GM23338 (cell line): ENCODE data around the gene EFTUD2. TPM values are rescaled to one million over a fixed set of nuclear protein-coding genes. Genes with fewer than 3 reads are reported as not detected.

ENCODE experiments used
- ATAC-seq: fragments of 200-7000 bp; cut with Tn5 transposase; 3 replicates; pipeline ENCODE4 v1.9.1; 2020
- DNase-seq: peaks from one replicate; pipeline ENCODE4 v3.0.0-alpha.2; 2015; ENCODE audit warnings: low spot score
- H2AFZ ChIP-seq: fragments of 200-600 bp; sonication (generic); 2 replicates; pipeline ENCODE4 v1.8.0; 2016; ENCODE audit warnings: antibody characterized with exemption, mild to moderate bottlenecking, moderate library complexity
- H3F3A ChIP-seq: fragments of 200-600 bp; sonication (generic); replicated peaks from 2 replicates; pipeline ENCODE4 v1.8.0; 2017; ENCODE audit warnings: antibody characterized with exemption, mixed run types, low read depth
- H3K27ac ChIP-seq: fragments of 200-600 bp; sonication (generic); 2 replicates; pipeline ENCODE4 v1.6.1; 2016; ENCODE audit warnings: low read depth
- H3K27me3 ChIP-seq: fragments of 200-600 bp; sonication (generic); 2 replicates; pipeline ENCODE4 v1.8.0; 2016; ENCODE audit warnings: mild to moderate bottlenecking, mixed run types, moderate library complexity; ENCODE audit not compliant: insufficient read depth
- H3K36me3 ChIP-seq: fragments of 200-600 bp; sonication (generic); 2 replicates; pipeline ENCODE4 v1.8.0; 2016; ENCODE audit warnings: mild to moderate bottlenecking; ENCODE audit not compliant: insufficient read depth
- H3K4me1 ChIP-seq: fragments of 200-600 bp; sonication (generic); 2 replicates; pipeline ENCODE4 v1.8.0; 2016; ENCODE audit warnings: mild to moderate bottlenecking, moderate library complexity; ENCODE audit not compliant: insufficient read depth
- H3K4me2 ChIP-seq: fragments of 200-600 bp; sonication (generic); 2 replicates; pipeline ENCODE4 v1.7.1; 2017; ENCODE audit warnings: mixed run types
- H3K4me3 ChIP-seq: fragments of 200-600 bp; sonication (generic); 2 replicates; pipeline ENCODE4 v1.6.1; 2016; ENCODE audit warnings: mixed run types
- H3K79me2 ChIP-seq: fragments of 200-600 bp; sonication (generic); replicated peaks from 2 replicates; pipeline ENCODE4 v1.8.0; 2017; ENCODE audit warnings: mild to moderate bottlenecking; ENCODE audit not compliant: insufficient read depth
- H3K9me2 ChIP-seq: fragments of 200-600 bp; sonication (generic); 2 replicates; pipeline ENCODE4 v1.8.0; 2017; ENCODE audit not compliant: insufficient read depth
- H4K20me1 ChIP-seq: fragments of 200-600 bp; sonication (generic); replicated peaks from 2 replicates; pipeline ENCODE4 v1.8.0; 2017; ENCODE audit warnings: mild to moderate bottlenecking; ENCODE audit not compliant: insufficient read depth
- H3K27ac Mint-ChIP-seq: 2 replicates; pipeline ENCODE4 v1.8.0; 2020; ENCODE audit warnings: inconsistent platforms, mild to moderate bottlenecking, moderate library complexity, mixed read lengths
- H3K27me3 Mint-ChIP-seq: 3 replicates; pipeline ENCODE4 v1.8.0; 2022; ENCODE audit warnings: low read depth, mild to moderate bottlenecking, moderate library complexity, mixed read lengths, inconsistent platforms; ENCODE audit not compliant: insufficient read depth, poor library complexity
- H3K36me3 Mint-ChIP-seq: 3 replicates; pipeline ENCODE4 v1.8.0; 2021; ENCODE audit warnings: low read depth, mild to moderate bottlenecking, inconsistent platforms, moderate library complexity, mixed read lengths
- H3K4me1 Mint-ChIP-seq: 3 replicates; pipeline ENCODE4 v1.8.0; 2020; ENCODE audit warnings: mild to moderate bottlenecking, inconsistent platforms, mixed read lengths
- H3K4me3 Mint-ChIP-seq: 3 replicates; pipeline ENCODE4 v1.8.0; 2021; ENCODE audit warnings: moderate library complexity, mild to moderate bottlenecking, inconsistent platforms, mixed read lengths
- H3K9me3 Mint-ChIP-seq: 3 replicates; pipeline ENCODE4 v1.8.0; 2020; ENCODE audit warnings: moderate library complexity, mild to moderate bottlenecking, inconsistent platforms, mixed read lengths
- CREB1 ChIP-seq: fragments of 250-450 bp; sonication (Bioruptor Pico); IDR thresholded peaks from 2 replicates; pipeline ENCODE4 v1.5.0; 2020; ENCODE audit warnings: low read depth, mild to moderate bottlenecking, moderate library complexity
- EZH2 ChIP-seq: fragments of 200-600 bp; sonication (generic); IDR thresholded peaks from one replicate; pipeline ENCODE4 v1.8.0; 2017; ENCODE audit warnings: antibody characterized with exemption, mild to moderate bottlenecking, low read depth; ENCODE audit not compliant: unreplicated experiment
- EZH2phosphoT487 ChIP-seq: fragments of 200-600 bp; sonication (generic); IDR thresholded peaks from one replicate; pipeline ENCODE4 v1.8.1; 2018; ENCODE audit warnings: antibody characterized with exemption; ENCODE audit not compliant: unreplicated experiment
- JUNB ChIP-seq: IDR thresholded peaks from one replicate; pipeline ENCODE4 v1.6.1; 2016; ENCODE audit warnings: antibody characterized with exemption; ENCODE audit not compliant: unreplicated experiment
- NANOG ChIP-seq: IDR thresholded peaks from 2 replicates; pipeline ENCODE4 v1.6.1; 2016; ENCODE audit warnings: antibody characterized with exemption, borderline replicate concordance
- POLR2AphosphoS5 ChIP-seq: IDR thresholded peaks from 2 replicates; pipeline ENCODE4 v1.6.1; 2016; ENCODE audit warnings: antibody characterized with exemption, low read depth
- STAT1 ChIP-seq: IDR thresholded peaks from one replicate; pipeline ENCODE4 v1.6.1; 2016; ENCODE audit warnings: antibody characterized with exemption; ENCODE audit not compliant: unreplicated experiment
- ZNF114 ChIP-seq: fragments of 250-450 bp; sonication (Bioruptor Pico); IDR thresholded peaks from 2 replicates; pipeline ENCODE4 v1.5.0; 2020; ENCODE audit warnings: mild to moderate bottlenecking, moderate library complexity
- ZNF331 ChIP-seq: fragments of 250-450 bp; sonication (Bioruptor Pico); IDR thresholded peaks from 2 replicates; pipeline ENCODE4 v1.5.0; 2020; ENCODE audit warnings: low read depth, mild to moderate bottlenecking, moderate library complexity
- polyA plus RNA-seq: library from polyadenylated mRNA; unstranded; fragments of >200 nt; fragmentation: Nextera tagmentation; extraction: Ambion mirVana; gene quantifications from 2 replicates; pipeline ENCODE4 v1.2.1, GENCODE V29; 2016
- total RNA-seq: library from RNA; depleted of rRNA; stranded (reverse); fragments of >200 nt; shearing (Covaris generic); gene quantifications from 2 replicates; pipeline ENCODE4 v1.2.3, GENCODE V29; 2014
- TF ChIP-seq, protein P1 (sequence below), 2 experiments: fragments of 200-600 bp in 1 of 2; sonication (generic) in 1 of 2; conservative IDR thresholded peaks; 2 replicates each; pipeline versions ENCODE4 v1.5.1 to v1.6.1; 2016 to 2017; ENCODE audit warnings: antibody characterized with exemption in 2 of 2, low read depth in 2 of 2, mild to moderate bottlenecking in 2 of 2, moderate library complexity in 1 of 2
- TF ChIP-seq, protein P2 (sequence below): IDR thresholded peaks from one replicate; pipeline ENCODE4 v1.6.1; 2018; ENCODE audit warnings: antibody characterized with exemption; ENCODE audit not compliant: unreplicated experiment

Gene EFTUD2
- total and polyA plus RNA-seq, 2 experiments from 2014 or later, result 61.6 to 196 TPM

DNA sequence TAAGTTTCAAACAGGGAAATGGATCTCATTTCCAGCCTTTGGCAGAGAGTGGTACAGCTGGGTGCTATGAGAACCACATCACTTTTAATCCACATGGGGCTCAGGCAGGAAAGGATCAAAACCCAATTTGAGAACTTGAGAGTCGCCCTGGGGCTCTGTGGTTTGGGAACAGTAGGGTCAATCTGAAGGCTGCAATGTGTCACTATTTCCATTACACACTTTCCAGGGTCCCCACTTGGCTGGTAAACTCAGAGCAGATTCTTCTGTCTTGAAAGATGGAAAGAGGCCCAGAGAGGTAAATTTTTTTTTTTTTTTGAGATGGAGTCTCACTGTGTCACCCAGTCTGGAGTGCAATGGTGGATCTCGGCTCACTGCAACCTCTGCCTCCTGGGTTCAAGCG, 58.3 kb downstream of the EFTUD2 start:
- Histone ChIP-seq H3K27me3 (no peaks in the 10 kb centered on the region), H3K36me3 (no peaks in the 10 kb centered on the region), H3K4me3 (no peak overlapping the region), H3K9me2 (no peaks in the 10 kb centered on the region), H3K79me2 (no peaks in the 10 kb centered on the region), H3K27ac (no peak overlapping the region), H4K20me1 (no peaks in the 10 kb centered on the region), H3K4me2 (no peak overlapping the region), H2AFZ (no peak overlapping the region), H3K4me1 (peaks cover 30% of the 10 kb centered on the region), H3F3A (peaks cover 8% of the 10 kb centered on the region; the same call in 1 of the 2 replicates)
- no peaks in the 10 kb centered on the region for H3K9me3 Mint-ChIP-seq
- no peak for TF ChIP-seq POLR2AphosphoS5
- no peak for TF ChIP-seq ZNF331 (CRISPR knock-in tag)
- TF ChIP-seq CREB1 (CRISPR knock-in tag), result no peak
- TF ChIP-seq STAT1, result no peak
- TF ChIP-seq JUNB, result no peak
- TF ChIP-seq, protein P1, sequence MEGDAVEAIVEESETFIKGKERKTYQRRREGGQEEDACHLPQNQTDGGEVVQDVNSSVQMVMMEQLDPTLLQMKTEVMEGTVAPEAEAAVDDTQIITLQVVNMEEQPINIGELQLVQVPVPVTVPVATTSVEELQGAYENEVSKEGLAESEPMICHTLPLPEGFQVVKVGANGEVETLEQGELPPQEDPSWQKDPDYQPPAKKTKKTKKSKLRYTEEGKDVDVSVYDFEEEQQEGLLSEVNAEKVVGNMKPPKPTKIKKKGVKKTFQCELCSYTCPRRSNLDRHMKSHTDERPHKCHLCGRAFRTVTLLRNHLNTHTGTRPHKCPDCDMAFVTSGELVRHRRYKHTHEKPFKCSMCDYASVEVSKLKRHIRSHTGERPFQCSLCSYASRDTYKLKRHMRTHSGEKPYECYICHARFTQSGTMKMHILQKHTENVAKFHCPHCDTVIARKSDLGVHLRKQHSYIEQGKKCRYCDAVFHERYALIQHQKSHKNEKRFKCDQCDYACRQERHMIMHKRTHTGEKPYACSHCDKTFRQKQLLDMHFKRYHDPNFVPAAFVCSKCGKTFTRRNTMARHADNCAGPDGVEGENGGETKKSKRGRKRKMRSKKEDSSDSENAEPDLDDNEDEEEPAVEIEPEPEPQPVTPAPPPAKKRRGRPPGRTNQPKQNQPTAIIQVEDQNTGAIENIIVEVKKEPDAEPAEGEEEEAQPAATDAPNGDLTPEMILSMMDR (conservative IDR thresholded peaks at IDR 0.05; ENCODE audit: low read depth in 2 of 2), result no peak
- TF ChIP-seq, protein P2, sequence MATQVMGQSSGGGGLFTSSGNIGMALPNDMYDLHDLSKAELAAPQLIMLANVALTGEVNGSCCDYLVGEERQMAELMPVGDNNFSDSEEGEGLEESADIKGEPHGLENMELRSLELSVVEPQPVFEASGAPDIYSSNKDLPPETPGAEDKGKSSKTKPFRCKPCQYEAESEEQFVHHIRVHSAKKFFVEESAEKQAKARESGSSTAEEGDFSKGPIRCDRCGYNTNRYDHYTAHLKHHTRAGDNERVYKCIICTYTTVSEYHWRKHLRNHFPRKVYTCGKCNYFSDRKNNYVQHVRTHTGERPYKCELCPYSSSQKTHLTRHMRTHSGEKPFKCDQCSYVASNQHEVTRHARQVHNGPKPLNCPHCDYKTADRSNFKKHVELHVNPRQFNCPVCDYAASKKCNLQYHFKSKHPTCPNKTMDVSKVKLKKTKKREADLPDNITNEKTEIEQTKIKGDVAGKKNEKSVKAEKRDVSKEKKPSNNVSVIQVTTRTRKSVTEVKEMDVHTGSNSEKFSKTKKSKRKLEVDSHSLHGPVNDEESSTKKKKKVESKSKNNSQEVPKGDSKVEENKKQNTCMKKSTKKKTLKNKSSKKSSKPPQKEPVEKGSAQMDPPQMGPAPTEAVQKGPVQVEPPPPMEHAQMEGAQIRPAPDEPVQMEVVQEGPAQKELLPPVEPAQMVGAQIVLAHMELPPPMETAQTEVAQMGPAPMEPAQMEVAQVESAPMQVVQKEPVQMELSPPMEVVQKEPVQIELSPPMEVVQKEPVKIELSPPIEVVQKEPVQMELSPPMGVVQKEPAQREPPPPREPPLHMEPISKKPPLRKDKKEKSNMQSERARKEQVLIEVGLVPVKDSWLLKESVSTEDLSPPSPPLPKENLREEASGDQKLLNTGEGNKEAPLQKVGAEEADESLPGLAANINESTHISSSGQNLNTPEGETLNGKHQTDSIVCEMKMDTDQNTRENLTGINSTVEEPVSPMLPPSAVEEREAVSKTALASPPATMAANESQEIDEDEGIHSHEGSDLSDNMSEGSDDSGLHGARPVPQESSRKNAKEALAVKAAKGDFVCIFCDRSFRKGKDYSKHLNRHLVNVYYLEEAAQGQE, result no peak
- no peak for TF ChIP-seq EZH2phosphoT487
- TF ChIP-seq EZH2, result no peak
- DNase-seq (no peak), ATAC-seq (no peak)
- H3K27ac Mint-ChIP-seq, result no peak overlapping the region
- H3K27me3 Mint-ChIP-seq, result peaks cover 10% of the 10 kb centered on the region
- no peak overlapping the region for H3K4me3 Mint-ChIP-seq
- peaks cover 25% of the 10 kb centered on the region for H3K4me1 Mint-ChIP-seq
- no peaks in the 10 kb centered on the region for H3K36me3 Mint-ChIP-seq

DNA sequence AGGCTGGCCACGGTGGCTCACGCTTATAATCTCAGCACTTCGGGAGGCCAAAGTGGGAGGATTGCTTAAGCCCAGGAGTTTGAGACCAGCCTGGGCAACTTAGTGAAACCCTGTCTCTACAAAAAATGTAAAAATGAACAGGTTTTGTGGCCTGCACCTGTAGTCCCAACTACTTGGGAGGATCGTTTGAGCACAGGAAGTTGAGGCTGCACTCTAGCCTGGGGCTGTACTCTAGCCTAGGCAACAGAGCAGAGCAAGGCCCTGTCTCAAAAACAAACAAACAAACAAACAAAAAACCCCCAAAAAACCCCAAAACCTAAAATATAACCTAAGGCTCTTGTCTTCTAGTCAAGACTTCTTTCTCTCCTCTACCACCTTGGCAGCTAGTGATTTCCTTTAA, 59.0 kb downstream of the EFTUD2 start:
- Histone ChIP-seq H3K79me2 (no peaks in the 10 kb centered on the region), H4K20me1 (no peaks in the 10 kb centered on the region), H2AFZ (no peak overlapping the region), H3K4me2 (no peak overlapping the region), H3F3A (peaks cover 8% of the 10 kb centered on the region; the same call in 1 of the 2 replicates), H3K36me3 (no peaks in the 10 kb centered on the region), H3K4me3 (no peak overlapping the region), H3K27me3 (no peaks in the 10 kb centered on the region), H3K9me2 (no peaks in the 10 kb centered on the region), H3K27ac (no peak overlapping the region), H3K4me1 (peaks cover 30% of the 10 kb centered on the region)
- H3K9me3 Mint-ChIP-seq, result no peaks in the 10 kb centered on the region
- no peak for DNase-seq
- peaks cover 10% of the 10 kb centered on the region for H3K27me3 Mint-ChIP-seq
- H3K4me1 Mint-ChIP-seq, result peaks cover 23% of the 10 kb centered on the region
- no peak overlapping the region for H3K27ac Mint-ChIP-seq
- no peaks in the 10 kb centered on the region for H3K36me3 Mint-ChIP-seq
- no peak overlapping the region for H3K4me3 Mint-ChIP-seq
- ATAC-seq, result no peak
- TF ChIP-seq ZNF114 (CRISPR knock-in tag) (no peak), CREB1 (CRISPR knock-in tag) (no peak), EZH2 (no peak), NANOG (no peak), EZH2phosphoT487 (no peak), STAT1 (no peak), POLR2AphosphoS5 (no peak)
- TF ChIP-seq, protein P2, result no peak
